ENCODE measurements around the gene RELN.
A peak's percentile ranks its signal among the peaks of the same experiment; 100 is the strongest.

The RELN gene

GRCh38 chr7:103613655-103614642 lies 375.5 kb downstream of the RELN start:
- no peak for DNase-seq

- DNase-seq, result no peak
Observed at GRCh38 chr7:103609778-103610177, 379.7 kb downstream of the RELN start.

- DNase-seq, result no peak
Observed at GRCh38 chr7:103605640-103606039, 383.8 kb downstream of the RELN start.

GRCh38 chr7:103598326-103598905 lies 391.0 kb downstream of the RELN start:
- DNase-seq, result no peak

GRCh38 chr7:103597606-103598005 lies 391.9 kb downstream of the RELN start:
- DNase-seq, result no peak

GRCh38 chr7:103594186-103594585 lies 395.3 kb downstream of the RELN start:
- DNase-seq, result no peak

GRCh38 chr7:103593691-103594090 lies 395.8 kb downstream of the RELN start:
- DNase-seq, result no peak

- DNase-seq, result no peak
Observed at GRCh38 chr7:103592844-103593243, 396.6 kb downstream of the RELN start.

GRCh38 chr7:103592187-103592586 lies 397.3 kb downstream of the RELN start:
- no peak for DNase-seq

- DNase-seq, result no peak
Observed at GRCh38 chr7:103580031-103580430, 409.4 kb downstream of the RELN start.

GRCh38 chr7:103577059-103577458 lies 412.4 kb downstream of the RELN start:
- DNase-seq, result no peak

- DNase-seq, result peak; percentile 19
Observed at GRCh38 chr7:103576641-103577040, 412.8 kb downstream of the RELN start.

GRCh38 chr7:103574576-103574975 lies 414.9 kb downstream of the RELN start:
- DNase-seq, result no peak

- DNase-seq, result no peak
Observed at GRCh38 chr7:103573479-103574058, 415.9 kb downstream of the RELN start.

- no peak for DNase-seq
Observed at GRCh38 chr7:103571586-103571985, 417.9 kb downstream of the RELN start.

GRCh38 chr7:103569621-103570305 lies 419.7 kb downstream of the RELN start:
- DNase-seq, result no peak

- no peak for DNase-seq
Observed at GRCh38 chr7:103564416-103564815, 425.0 kb downstream of the RELN start.

GRCh38 chr7:103560136-103560535 lies 429.3 kb downstream of the RELN start:
- DNase-seq, result no peak

- no peak for DNase-seq
Observed at GRCh38 chr7:103551016-103551415, 438.4 kb downstream of the RELN start.

- DNase-seq, result no peak
Observed at GRCh38 chr7:103549786-103550185, 439.7 kb downstream of the RELN start.

- no peak for DNase-seq
Observed at GRCh38 chr7:103547451-103548284, 441.8 kb downstream of the RELN start.

GRCh38 chr7:103542470-103542869 lies 447.0 kb downstream of the RELN start:
- no peak for DNase-seq

Data from femur (tissue), 1 donor.